ENCODE measurements around the gene CTCF.
A peak's percentile ranks its signal among the peaks of the same experiment; 100 is the strongest.

The CTCF gene

DNA sequence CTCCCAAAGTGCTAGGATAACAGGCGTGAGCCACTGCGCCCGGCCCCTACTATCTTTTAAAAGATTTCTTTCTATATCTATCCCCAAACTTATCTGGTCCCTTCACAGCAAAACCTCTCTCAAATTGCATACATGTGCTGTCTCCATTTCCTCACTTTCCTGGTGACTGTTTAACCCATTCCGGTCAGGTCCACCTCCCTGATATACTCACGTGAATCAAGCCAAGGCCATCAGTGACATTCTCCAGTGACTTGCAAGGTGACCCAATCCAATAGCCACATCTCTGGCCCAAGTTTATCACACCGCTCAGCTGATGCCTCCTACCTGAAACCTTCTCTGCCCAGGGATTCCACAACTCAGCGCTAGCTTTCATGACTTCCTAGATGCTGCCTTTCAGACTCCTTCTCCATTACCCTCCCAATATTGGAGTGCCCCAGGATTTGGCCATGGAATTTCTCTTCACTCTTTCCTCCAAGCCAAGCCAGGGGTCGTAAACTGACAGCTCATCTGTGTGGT, 1.4 kb upstream of the CTCF start:
- DNase-seq (ENCODE audit: extremely low spot score) = no peak
- ChIA-PET CTCF (interaction anchor here (0.9 to 11.4 kb wide), 15 partner anchors 9 to 108 kb away, joined by 3 to 206 read pairs (median 10); partner anchors contain the start of genes ACD and CARMIL2), POLR2A (interaction anchor here (0.7 to 1.3 kb wide), 3 partner anchors 23 to 167 kb away, joined by 3 to 5 read pairs (median 4); partner anchors contain the start of gene ATP6V0D1)
- TF ChIP-seq, protein P1, sequence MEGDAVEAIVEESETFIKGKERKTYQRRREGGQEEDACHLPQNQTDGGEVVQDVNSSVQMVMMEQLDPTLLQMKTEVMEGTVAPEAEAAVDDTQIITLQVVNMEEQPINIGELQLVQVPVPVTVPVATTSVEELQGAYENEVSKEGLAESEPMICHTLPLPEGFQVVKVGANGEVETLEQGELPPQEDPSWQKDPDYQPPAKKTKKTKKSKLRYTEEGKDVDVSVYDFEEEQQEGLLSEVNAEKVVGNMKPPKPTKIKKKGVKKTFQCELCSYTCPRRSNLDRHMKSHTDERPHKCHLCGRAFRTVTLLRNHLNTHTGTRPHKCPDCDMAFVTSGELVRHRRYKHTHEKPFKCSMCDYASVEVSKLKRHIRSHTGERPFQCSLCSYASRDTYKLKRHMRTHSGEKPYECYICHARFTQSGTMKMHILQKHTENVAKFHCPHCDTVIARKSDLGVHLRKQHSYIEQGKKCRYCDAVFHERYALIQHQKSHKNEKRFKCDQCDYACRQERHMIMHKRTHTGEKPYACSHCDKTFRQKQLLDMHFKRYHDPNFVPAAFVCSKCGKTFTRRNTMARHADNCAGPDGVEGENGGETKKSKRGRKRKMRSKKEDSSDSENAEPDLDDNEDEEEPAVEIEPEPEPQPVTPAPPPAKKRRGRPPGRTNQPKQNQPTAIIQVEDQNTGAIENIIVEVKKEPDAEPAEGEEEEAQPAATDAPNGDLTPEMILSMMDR (IDR thresholded peaks at IDR 0.05; ENCODE audit: control extremely low read depth, extremely low read depth, low read depth, missing control alignments) = no peak

DNA sequence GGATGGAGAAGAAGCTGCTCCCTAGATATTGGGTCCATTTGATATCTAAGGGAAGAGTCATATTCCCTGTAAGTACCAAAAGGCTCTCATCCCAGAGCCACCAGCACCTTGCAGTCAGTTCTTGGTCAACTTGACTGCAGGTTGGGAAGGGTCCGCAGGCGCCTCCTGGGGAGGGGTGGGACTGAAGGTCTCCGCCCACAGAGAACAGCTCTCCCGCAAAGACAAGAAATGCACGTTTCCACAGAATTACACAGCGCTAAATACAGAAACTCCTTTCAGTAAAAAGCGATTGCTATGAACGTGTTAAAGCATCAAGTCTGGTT, 864 bp upstream of the CTCF start:
- POLR2A ChIA-PET = interaction anchor here (0.5 to 2.1 kb wide), 7 partner anchors 14 to 510 kb away, joined by 3 to 9 read pairs (median 4); partner anchors contain the start of gene ATP6V0D1
- DNase-seq (ENCODE audit: extremely low spot score) = no peak
- TF ChIP-seq, protein P1 (IDR thresholded peaks at IDR 0.05; ENCODE audit: control extremely low read depth, extremely low read depth, low read depth, missing control alignments) = no peak
- CTCF ChIA-PET = interaction anchor here (0.9 to 11.4 kb wide), 29 partner anchors 10 to 255 kb away, joined by 3 to 206 read pairs (median 7); partner anchors contain the start of genes ACD, ATP6V0D1, C16orf86 and CARMIL2

DNA sequence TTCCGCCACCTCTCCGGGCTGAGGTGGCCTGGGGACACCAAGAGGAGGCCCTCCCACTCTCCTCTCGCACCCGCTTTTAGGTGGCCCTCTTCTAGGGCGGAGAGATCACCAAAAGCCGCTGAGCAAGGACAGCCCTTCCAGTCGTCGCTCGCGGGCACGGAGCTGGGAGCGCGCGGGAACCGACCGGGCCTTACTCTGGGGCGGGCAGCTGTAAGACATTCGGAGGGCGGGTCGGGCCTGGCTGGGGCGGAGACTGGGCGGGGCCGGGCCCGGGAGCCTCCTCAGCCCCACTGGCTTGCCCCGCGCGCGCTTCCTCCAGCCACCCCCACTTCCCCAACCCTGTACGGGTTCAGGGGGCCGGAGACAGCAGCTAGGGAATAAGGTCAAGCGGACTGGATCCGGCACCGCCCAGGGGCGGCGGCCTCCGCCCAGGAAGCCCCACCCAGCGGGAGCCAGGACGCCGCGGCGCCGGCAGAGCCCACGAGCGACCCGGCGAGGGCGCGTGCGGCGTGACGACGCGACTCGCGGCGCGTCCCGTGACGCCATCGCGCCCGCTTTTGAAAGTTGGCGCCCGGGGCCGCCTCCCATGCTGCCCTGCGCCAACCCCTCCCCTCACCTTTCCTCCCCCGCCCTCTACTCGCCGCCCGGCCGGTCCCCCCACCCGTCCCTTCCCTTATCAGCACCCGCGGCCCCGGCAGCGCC, 351 bp upstream of the CTCF start:
- peak; percentile 96 for DNase-seq (ENCODE audit: extremely low spot score)
- CTCF ChIA-PET = interaction anchor here (0.9 to 11.4 kb wide), 32 partner anchors 10 to 255 kb away, joined by 3 to 206 read pairs (median 7); partner anchors contain the start of genes ACD, ATP6V0D1, C16orf86 and CARMIL2
- POLR2A ChIA-PET = interaction anchor here (0.5 to 2.1 kb wide), 9 partner anchors 11 to 509 kb away, joined by 3 to 9 read pairs (median 4); partner anchors contain the start of gene ATP6V0D1
- TF ChIP-seq, protein P1 (IDR thresholded peaks at IDR 0.05; ENCODE audit: control extremely low read depth, extremely low read depth, low read depth, missing control alignments) = no peak

DNA sequence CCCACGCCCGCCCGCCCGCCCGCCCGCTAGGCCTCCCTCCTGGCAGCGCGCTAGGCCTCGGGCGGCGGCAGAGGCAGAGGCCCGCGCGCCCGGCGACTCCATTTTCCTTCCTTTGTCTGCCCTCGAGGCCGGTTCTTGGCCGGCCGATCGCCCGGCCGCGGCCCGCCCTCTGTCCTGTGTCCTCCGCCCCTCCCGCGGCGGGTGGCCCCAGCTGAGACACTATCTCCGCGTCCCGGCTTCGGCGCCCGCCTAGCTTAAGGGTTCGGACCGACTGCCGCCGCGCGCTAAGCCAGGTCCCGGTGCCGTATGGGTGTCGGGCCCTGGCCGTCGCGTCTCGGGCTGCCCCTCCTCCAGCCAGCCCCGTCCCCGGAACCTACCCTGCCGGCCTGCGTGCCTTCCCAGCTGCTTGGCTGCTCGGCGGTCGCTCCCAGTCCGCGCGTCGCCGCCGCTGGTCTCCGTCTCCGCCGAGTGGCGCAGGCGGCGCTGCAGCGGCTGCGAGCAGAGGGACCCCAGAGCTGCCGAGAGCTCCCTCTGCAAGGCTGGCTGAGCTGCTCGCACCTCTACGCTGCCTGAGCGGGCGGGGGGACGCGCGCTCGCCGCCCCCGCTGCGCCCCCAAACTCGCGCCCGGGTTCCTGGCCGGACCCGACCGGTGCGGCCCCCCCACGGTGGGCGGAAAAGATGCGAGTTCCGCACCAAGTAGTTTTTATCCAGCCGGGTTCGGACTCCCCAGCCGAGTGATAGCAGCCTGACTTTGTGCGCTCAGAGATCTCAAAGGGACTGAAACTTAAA, 787 bp downstream of the CTCF start:
- ChIA-PET CTCF (interaction anchor here (0.6 to 11.4 kb wide), 29 partner anchors 9 to 319 kb away, joined by 3 to 206 read pairs (median 7); partner anchors contain the start of genes ACD, ATP6V0D1 and CARMIL2), POLR2A (interaction anchor here (1.1 to 2.1 kb wide), 2 partner anchors 12 to 15 kb away, joined by 4 to 9 read pairs; no protein-coding TSS in a partner anchor)
- TF ChIP-seq, protein P1 (IDR thresholded peaks at IDR 0.05; ENCODE audit: control extremely low read depth, extremely low read depth, low read depth, missing control alignments) = peak; percentile 37
- no peak for DNase-seq (ENCODE audit: extremely low spot score)

DNA sequence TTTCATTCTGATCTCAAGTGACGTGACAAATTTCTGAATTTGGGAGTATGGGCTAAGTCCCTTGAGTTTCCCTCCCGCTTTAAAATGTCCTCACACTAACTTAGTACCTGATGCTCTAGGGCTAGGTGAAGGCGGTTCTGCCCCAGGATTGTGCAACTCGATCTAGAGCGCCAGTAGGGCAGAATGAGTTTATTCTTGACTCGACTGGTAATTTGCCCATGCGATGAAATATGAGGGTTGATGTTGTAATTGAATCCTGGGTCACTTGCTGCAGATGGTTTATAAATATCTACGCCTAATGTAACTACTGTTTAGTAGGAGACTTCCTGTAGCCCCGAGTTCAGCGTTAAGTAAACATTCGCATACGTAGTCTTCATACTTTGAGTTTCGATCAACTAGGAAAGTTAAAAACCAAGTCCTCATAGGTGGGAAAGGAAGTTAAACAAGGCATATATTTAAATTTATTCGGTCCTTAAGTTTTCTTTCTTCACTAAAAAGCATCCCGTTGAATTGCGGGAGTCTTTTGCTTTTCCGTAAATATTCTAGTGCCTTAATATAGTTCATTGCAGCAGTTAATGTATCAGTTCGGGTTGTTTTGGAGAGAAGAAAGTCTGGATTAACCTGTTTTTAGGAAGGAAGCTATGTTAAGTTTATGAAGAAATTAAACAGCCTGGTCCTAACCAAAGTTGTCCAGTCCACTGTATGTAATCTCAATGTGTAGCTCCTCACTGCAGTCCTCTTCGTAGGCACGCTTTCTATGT, 1.6 kb downstream of the CTCF start:
- ChIA-PET CTCF (interaction anchor here (0.6 to 11.4 kb wide), 23 partner anchors 8 to 319 kb away, joined by 3 to 206 read pairs (median 7); partner anchors contain the start of genes ATP6V0D1 and CARMIL2), POLR2A (no interaction called here)
- TF ChIP-seq, protein P1 (IDR thresholded peaks at IDR 0.05; ENCODE audit: control extremely low read depth, extremely low read depth, low read depth, missing control alignments) = no peak
- DNase-seq (ENCODE audit: extremely low spot score) = no peak
